IMR-90 (cell line): ENCODE results near the gene UBFD1. TPM values are rescaled to one million over a fixed set of nuclear protein-coding genes. Genes with fewer than 3 reads are reported as not detected.

Source experiments
- ATAC-seq: fragments of 200-7000 bp; cut with Tn5 transposase; 2 replicates; pipeline ENCODE4 v1.9.1; 2020; ENCODE audit warnings: low read depth, mild to moderate bottlenecking, moderate library complexity
- BruUV-seq: library from RNA; stranded (reverse); fragments of 400-500 nt; replicated peaks from 2 replicates; lab custom pipeline; 2021; lab: Mats Ljungman, UMichigan
- CTCF ChIA-PET: fragments of 300-600 bp; formaldehyde crosslinking; extraction: SDS; loops from one replicate; lab custom pipeline; 2021; ENCODE audit warnings: antibody characterized with exemption; lab: Yijun Ruan, JAX
- POLR2A ChIA-PET: fragments of 300-600 bp; sonication (Branson Sonifier 250); formaldehyde crosslinking; loops from one replicate; lab custom pipeline; 2022; ENCODE audit warnings: antibody characterized with exemption; ENCODE audit not compliant: unreplicated experiment; lab: Charles Lee
- DNase-seq: peaks from one replicate; pipeline ENCODE4 v3.0.0; 2013
- H2AFZ ChIP-seq: replicated peaks from 2 replicates; pipeline ENCODE3; 2013; ENCODE audit warnings: low read length, mild to moderate bottlenecking; ENCODE audit not compliant: poor library complexity
- H2AK5ac ChIP-seq: 2 replicates; pipeline ENCODE4 v1.6.1; 2013; ENCODE audit warnings: low read depth, low read length, inconsistent platforms
- H2AK9ac ChIP-seq: replicated peaks from 2 replicates; pipeline ENCODE3; 2013; ENCODE audit warnings: mild to moderate bottlenecking, low read depth, low read length, moderate library complexity; ENCODE audit not compliant: poor library complexity
- H2BK120ac ChIP-seq: 2 replicates; pipeline ENCODE4 v1.6.1; 2013; ENCODE audit warnings: low read depth, low read length, inconsistent platforms
- H2BK15ac ChIP-seq: 3 replicates; pipeline ENCODE4 v1.6.1; 2013; ENCODE audit warnings: low read depth, low read length, inconsistent platforms
- H2BK20ac ChIP-seq: 2 replicates; pipeline ENCODE4 v1.6.1; 2013; ENCODE audit warnings: low read depth, mild to moderate bottlenecking, inconsistent platforms, low read length, moderate library complexity
- H2BK5ac ChIP-seq: 2 replicates; pipeline ENCODE4 v1.6.1; 2013; ENCODE audit warnings: mild to moderate bottlenecking, low read depth, low read length, inconsistent platforms; ENCODE audit not compliant: poor library complexity, severe bottlenecking
- H3K14ac ChIP-seq: replicated peaks from 2 replicates; pipeline ENCODE4 v1.6.1; 2013; ENCODE audit warnings: low read depth, low read length, inconsistent platforms
- H3K18ac ChIP-seq: 2 replicates; pipeline ENCODE4 v1.6.1; 2013; ENCODE audit warnings: low read depth, low read length, control low read depth
- H3K23ac ChIP-seq: 2 replicates; pipeline ENCODE4 v1.6.1; 2013; ENCODE audit warnings: low read depth, low read length, inconsistent platforms
- H3K27ac ChIP-seq: 2 replicates; pipeline ENCODE4 v1.5.1; 2013; ENCODE audit warnings: mild to moderate bottlenecking, control low read depth, low read length; ENCODE audit not compliant: insufficient read depth
- H3K27me3 ChIP-seq: 2 replicates; pipeline ENCODE4 v1.6.1; 2013; ENCODE audit warnings: low read length; ENCODE audit not compliant: control insufficient read depth, insufficient read depth
- H3K36me3 ChIP-seq: 2 replicates; pipeline ENCODE4 v1.6.1; 2013; ENCODE audit warnings: low read length, mixed read lengths; ENCODE audit not compliant: control insufficient read depth, insufficient read depth
- H3K4ac ChIP-seq: 2 replicates; pipeline ENCODE4 v1.6.1; 2013; ENCODE audit warnings: low read depth, low read length, inconsistent platforms
- H3K4me1 ChIP-seq: 2 replicates; pipeline ENCODE4 v1.6.1; 2013; ENCODE audit warnings: low read length, mixed read lengths; ENCODE audit not compliant: control insufficient read depth, insufficient read depth
- H3K4me2 ChIP-seq: 2 replicates; pipeline ENCODE4 v1.6.1; 2013; ENCODE audit warnings: low read depth, mild to moderate bottlenecking, control low read depth, low read length, moderate library complexity
- H3K4me3 ChIP-seq: 2 replicates; pipeline ENCODE4 v1.5.1; 2013; ENCODE audit warnings: low read depth, mild to moderate bottlenecking, control low read depth, low read length, moderate library complexity; ENCODE audit not compliant: insufficient read depth
- H3K56ac ChIP-seq: 2 replicates; pipeline ENCODE4 v1.6.1; 2013; ENCODE audit warnings: low read length, inconsistent platforms; ENCODE audit not compliant: insufficient read depth; ENCODE audit errors: extremely low read depth
- H3K79me1 ChIP-seq, 2 experiments: 2 replicates each; pipeline ENCODE4 v1.6.1; 2013; ENCODE audit warnings: low read length in 2 of 2, inconsistent platforms in 1 of 2, low read depth in 1 of 2
- H3K9ac ChIP-seq: 2 replicates; pipeline ENCODE4 v1.6.1; 2013; ENCODE audit warnings: low read depth, low read length, control low read depth
- H3K9me1 ChIP-seq: 2 replicates; pipeline ENCODE4 v1.6.1; 2013; ENCODE audit warnings: low read length, inconsistent platforms; ENCODE audit not compliant: insufficient read depth
- H3K9me3 ChIP-seq: 2 replicates; pipeline ENCODE4 v1.6.1; 2013; ENCODE audit warnings: low read length; ENCODE audit not compliant: control insufficient read depth, insufficient read depth
- H4K20me1 ChIP-seq: 2 replicates; pipeline ENCODE4 v1.6.1; 2013; ENCODE audit warnings: low read length, inconsistent platforms; ENCODE audit not compliant: insufficient read depth
- H4K5ac ChIP-seq: 2 replicates; pipeline ENCODE4 v1.6.1; 2013; ENCODE audit warnings: mild to moderate bottlenecking, low read depth, low read length, control low read depth
- H4K8ac ChIP-seq, 2 experiments: 2 replicates each; pipeline ENCODE4 v1.6.1; 2013; ENCODE audit warnings: low read depth in 2 of 2, low read length in 2 of 2, control low read depth in 1 of 2, inconsistent platforms in 1 of 2
- H4K91ac ChIP-seq: 2 replicates; pipeline ENCODE4 v1.6.1; 2013; ENCODE audit warnings: low read depth, low read length, inconsistent platforms; ENCODE audit not compliant: insufficient read depth
- BHLHE40 ChIP-seq: fragments of 150-350 bp; IDR thresholded peaks from 2 replicates; pipeline ENCODE4 v1.6.1; 2016; ENCODE audit warnings: mild to moderate bottlenecking, low read depth, low read length
- CHD1 ChIP-seq: IDR thresholded peaks from 2 replicates; pipeline ENCODE4 v1.6.1; 2012; ENCODE audit warnings: low read depth, low read length, improper control_type of control experiment
- FOS ChIP-seq: fragments of 150-350 bp; IDR thresholded peaks from 2 replicates; pipeline ENCODE4 v1.6.1; 2016; ENCODE audit warnings: low read depth, low read length
- MAFK ChIP-seq: IDR thresholded peaks from 2 replicates; pipeline ENCODE4 v1.6.1; 2012; ENCODE audit warnings: low read depth, low read length, improper control_type of control experiment
- MAZ ChIP-seq: IDR thresholded peaks from 2 replicates; pipeline ENCODE4 v1.6.1; 2012; ENCODE audit warnings: low read depth, mild to moderate bottlenecking, low read length, improper control_type of control experiment, moderate library complexity, borderline replicate concordance
- MXI1 ChIP-seq: IDR thresholded peaks from 2 replicates; pipeline ENCODE4 v1.6.1; 2012; ENCODE audit warnings: low read depth, mild to moderate bottlenecking, low read length, moderate library complexity, borderline replicate concordance
- NFE2L2 ChIP-seq: fragments of 150-350 bp; IDR thresholded peaks from 2 replicates; pipeline ENCODE4 v1.6.1; 2016; ENCODE audit warnings: low read depth, mild to moderate bottlenecking, low read length
- POLR2A ChIP-seq: IDR thresholded peaks from 2 replicates; pipeline ENCODE4 v1.6.1; 2012; ENCODE audit warnings: mild to moderate bottlenecking, low read depth, low read length
- RCOR1 ChIP-seq: IDR thresholded peaks from 2 replicates; pipeline ENCODE4 v1.6.1; 2012; ENCODE audit warnings: mild to moderate bottlenecking, low read length, improper control_type of control experiment; ENCODE audit not compliant: insufficient replicate concordance
- WGBS, 2 experiments: methylation state at CpG; one replicate each; pipeline versions ENCODE4 v1.1.5 to v1.1.7; 2013; ENCODE audit warnings: missing lambda C conversion rate in 2 of 2; ENCODE audit not compliant: insufficient read length in 1 of 2; ENCODE audit errors: extremely low coverage in 2 of 2; 5-methylcytosine and 5-hydroxymethylcytosine counted together
- dilution Hi-C: fragments of 300-500 bp; cut with HindIII; formaldehyde crosslinking; loops from one replicate; pipeline ENCODE4 v1.14.3; 2018; ENCODE audit warnings: low sequenced_read_pairs; ENCODE audit not compliant: unreplicated experiment
- in situ Hi-C: fragments of 300-500 bp; cut with MboI; formaldehyde crosslinking; loops from 3 replicates; pipeline ENCODE4 v1.14.3; 2019; ENCODE audit warnings: low sequenced_read_pairs, inconsistent platforms, mixed read lengths
- intact Hi-C: fragments of 100-400 bp; cut with micrococcal nuclease; formaldehyde crosslinking; loops from 2 replicates; pipeline ENCODE4 v1.10.0; 2022
- polyA plus RNA-seq, 3 experiments: library from polyadenylated mRNA; depleted of rRNA; stranded (reverse); fragments of >200 nt; gene quantifications; 2 replicates each; pipeline ENCODE4 v1.2.3, GENCODE V29; 2012; ENCODE audit warnings: low replicate concordance in 1 of 3
- total RNA-seq: library from RNA; depleted of rRNA; stranded (reverse); fragments of >200 nt; gene quantifications from 2 replicates; pipeline ENCODE4 v1.2.3, GENCODE V29; 2012
- TF ChIP-seq, protein P1 (sequence below): fragments of 150-350 bp; IDR thresholded peaks from 2 replicates; pipeline ENCODE4 v1.6.1; 2017; ENCODE audit warnings: mild to moderate bottlenecking, antibody characterized with exemption, low read length, low read depth
- TF ChIP-seq, protein P2 (sequence below): fragments of 150-350 bp; IDR thresholded peaks from 2 replicates; pipeline ENCODE4 v1.6.1; 2016; ENCODE audit warnings: low read depth, mild to moderate bottlenecking, low read length, moderate library complexity, borderline replicate concordance

Gene UBFD1
- total and polyA plus RNA-seq, 2 of the 4 experiments (the other 2 are of a cell fraction) = 39.3 to 55.0 TPM

DNA sequence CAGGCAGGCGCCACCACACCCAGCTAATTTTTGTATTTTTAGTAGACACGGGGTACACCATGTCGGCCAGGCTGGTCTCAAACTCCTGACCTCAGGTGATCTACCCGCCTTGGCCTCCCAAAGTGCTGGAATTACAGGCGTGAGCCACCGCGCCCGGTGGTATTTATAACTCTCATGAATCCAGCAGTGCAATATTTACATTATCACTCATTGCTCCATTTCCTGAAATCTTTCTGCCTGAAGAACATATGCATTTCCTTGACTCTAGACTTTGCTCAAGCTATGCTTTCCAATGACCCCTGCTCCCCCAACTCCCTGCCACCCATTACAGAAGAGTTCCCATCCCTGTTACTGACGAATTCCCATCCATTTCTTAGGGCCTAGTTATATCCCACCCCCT lies 58.3 kb downstream of the UBFD1 start:
- Histone ChIP-seq H3K4ac (no peak overlapping the region), H3K4me1 (no peaks in the 10 kb centered on the region), H2BK5ac (no peak overlapping the region), H3K9me1 (no peaks in the 10 kb centered on the region), H3K27me3 (no peaks in the 10 kb centered on the region), H2AK9ac (no peak overlapping the region), H3K9ac (no peak overlapping the region), H3K36me3 (peaks cover 24% of the 10 kb centered on the region), H3K18ac (no peak overlapping the region), H4K5ac (no peak overlapping the region), H3K56ac (no peak overlapping the region), H2AK5ac (no peak overlapping the region), H3K79me1 (no peaks in the 10 kb centered on the region), H4K8ac (no peak overlapping the region), H2BK20ac (no peak overlapping the region), H4K91ac (no peak overlapping the region), H3K9me3 (no peaks in the 10 kb centered on the region), H3K4me3 (no peak overlapping the region), H3K23ac (no peak overlapping the region), H3K14ac (no peak overlapping the region), H4K20me1 (no peaks in the 10 kb centered on the region), H2AFZ (no peak overlapping the region), H2BK120ac (no peak overlapping the region), H2BK15ac (no peak overlapping the region), H3K27ac (no peak overlapping the region), H3K4me2 (no peak overlapping the region)
- intact Hi-C loops (no loop called here), in situ Hi-C loops (no loop called here), dilution Hi-C loops (no loop called here)
- TF ChIP-seq MAZ (no peak), CHD1 (no peak), BHLHE40 (no peak), FOS (no peak), MAFK (no peak), NFE2L2 (no peak), RCOR1 (no peak), MXI1 (no peak), POLR2A (no peak)
- TF ChIP-seq, protein P1, sequence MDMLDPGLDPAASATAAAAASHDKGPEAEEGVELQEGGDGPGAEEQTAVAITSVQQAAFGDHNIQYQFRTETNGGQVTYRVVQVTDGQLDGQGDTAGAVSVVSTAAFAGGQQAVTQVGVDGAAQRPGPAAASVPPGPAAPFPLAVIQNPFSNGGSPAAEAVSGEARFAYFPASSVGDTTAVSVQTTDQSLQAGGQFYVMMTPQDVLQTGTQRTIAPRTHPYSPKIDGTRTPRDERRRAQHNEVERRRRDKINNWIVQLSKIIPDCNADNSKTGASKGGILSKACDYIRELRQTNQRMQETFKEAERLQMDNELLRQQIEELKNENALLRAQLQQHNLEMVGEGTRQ = no peak
- TF ChIP-seq, protein P2, sequence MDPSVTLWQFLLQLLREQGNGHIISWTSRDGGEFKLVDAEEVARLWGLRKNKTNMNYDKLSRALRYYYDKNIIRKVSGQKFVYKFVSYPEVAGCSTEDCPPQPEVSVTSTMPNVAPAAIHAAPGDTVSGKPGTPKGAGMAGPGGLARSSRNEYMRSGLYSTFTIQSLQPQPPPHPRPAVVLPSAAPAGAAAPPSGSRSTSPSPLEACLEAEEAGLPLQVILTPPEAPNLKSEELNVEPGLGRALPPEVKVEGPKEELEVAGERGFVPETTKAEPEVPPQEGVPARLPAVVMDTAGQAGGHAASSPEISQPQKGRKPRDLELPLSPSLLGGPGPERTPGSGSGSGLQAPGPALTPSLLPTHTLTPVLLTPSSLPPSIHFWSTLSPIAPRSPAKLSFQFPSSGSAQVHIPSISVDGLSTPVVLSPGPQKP = no peak
- WGBS, 2 experiments = 93% methylated on average over 9 of the region's 9 CpGs; no CpG with 5 or more reads in 1 of the 2 experiments
- ATAC-seq (no peak), DNase-seq (no peak)
- ChIA-PET POLR2A (no interaction called here), CTCF (no interaction called here)
- BruUV-seq = no TSS peak
